HL-60 (cell line): Measurements from ENCODE around the gene RPSA.
A peak's percentile ranks its signal among the peaks of the same experiment; 100 is the strongest.

Source experiments
- CTCF ChIP-seq: IDR thresholded peaks from one replicate; pipeline ENCODE4 v1.5.1; 2011; ENCODE audit warnings: low read length, control low read depth, inconsistent platforms; ENCODE audit not compliant: insufficient read depth
- GABPA ChIP-seq: IDR thresholded peaks from 2 replicates; pipeline ENCODE4 v1.6.1; 2012; ENCODE audit warnings: low read depth
- POLR2AphosphoS5 ChIP-seq: IDR thresholded peaks from 2 replicates; pipeline ENCODE4 v1.6.1; 2012; ENCODE audit warnings: low read depth
- REST ChIP-seq: IDR thresholded peaks from 2 replicates; pipeline ENCODE4 v1.6.1; 2012; ENCODE audit warnings: low read depth; ENCODE audit not compliant: insufficient replicate concordance
- SPI1 ChIP-seq: IDR thresholded peaks from 2 replicates; pipeline ENCODE4 v1.6.1; 2012; ENCODE audit warnings: low read depth, mild to moderate bottlenecking, borderline replicate concordance

GRCh38 chr3:39378088-39378487 is 28.4 kb upstream of the RPSA start:
- TF ChIP-seq CTCF: peak; percentile 64
- TF ChIP-seq POLR2AphosphoS5: no peak
- no peak for TF ChIP-seq GABPA
- TF ChIP-seq SPI1: no peak
- TF ChIP-seq REST: no peak
